CMK (cell line): Measurements from ENCODE around the gene OR56A3.
"Not testable (repeated sequence)": the region's sequence is repeated elsewhere in the genome, so short reads cannot be mapped to it uniquely, and the experiment has no call there.

Experiments used
- DNase-seq: peaks from one replicate; pipeline ENCODE4 v3.0.0-alpha.2; 2010; ENCODE audit warnings: low read depth

Gene OR56A3, protein sequence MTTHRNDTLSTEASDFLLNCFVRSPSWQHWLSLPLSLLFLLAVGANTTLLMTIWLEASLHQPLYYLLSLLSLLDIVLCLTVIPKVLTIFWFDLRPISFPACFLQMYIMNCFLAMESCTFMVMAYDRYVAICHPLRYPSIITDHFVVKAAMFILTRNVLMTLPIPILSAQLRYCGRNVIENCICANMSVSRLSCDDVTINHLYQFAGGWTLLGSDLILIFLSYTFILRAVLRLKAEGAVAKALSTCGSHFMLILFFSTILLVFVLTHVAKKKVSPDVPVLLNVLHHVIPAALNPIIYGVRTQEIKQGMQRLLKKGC

DNA sequence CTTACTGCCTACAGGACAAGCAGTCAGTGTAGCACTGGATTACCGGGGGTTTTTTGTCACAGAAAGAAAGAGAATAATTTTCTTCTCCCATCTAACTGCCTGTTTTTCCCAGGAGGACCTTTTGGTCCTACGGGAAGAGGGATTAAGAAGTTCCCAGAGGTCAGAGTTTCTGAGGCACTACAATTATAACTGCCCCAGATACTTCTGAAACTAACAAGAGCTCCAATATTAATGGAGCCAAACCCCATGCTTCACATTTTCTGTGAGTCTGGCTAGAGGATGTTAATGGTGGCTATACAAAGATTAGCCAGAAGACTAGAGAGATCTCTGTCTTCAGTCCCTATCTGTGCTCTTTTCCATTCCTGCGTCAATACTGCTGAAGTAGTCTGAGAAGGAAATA, at the start of gene OR56A3:
Gene OR56A3 (plus strand): TSS at position 301 of the 400 bp plus-strand sequence. CDS start 5,096 bp downstream, outside the sequence.
- DNase-seq: no peak

DNA sequence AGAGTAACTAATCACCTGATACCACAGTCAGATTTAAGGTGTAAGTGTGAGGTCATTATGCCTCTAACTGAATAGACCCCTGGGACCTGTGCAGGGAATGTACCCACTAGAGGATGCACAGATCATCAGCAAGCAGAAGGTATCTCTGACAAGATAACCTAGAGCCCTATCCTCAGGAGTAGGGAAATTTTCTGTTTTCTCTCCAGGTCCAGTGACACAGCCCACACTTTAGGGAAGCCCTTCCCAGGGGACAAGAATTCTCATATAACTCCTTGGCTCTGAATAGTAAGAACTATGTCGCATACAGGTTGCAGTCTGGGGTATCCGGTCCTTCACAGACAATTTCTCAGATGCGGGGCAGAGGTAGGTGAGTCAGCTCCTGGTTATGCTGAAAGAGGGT, 49.1 kb upstream of the OR56A3 start, which contains the start of gene OR52E5:
Gene OR52E5 (plus strand): TSS at position 301 of the 400 bp plus-strand sequence. CDS start 7,569 bp downstream, outside the sequence.
- DNase-seq: no peak

DNA sequence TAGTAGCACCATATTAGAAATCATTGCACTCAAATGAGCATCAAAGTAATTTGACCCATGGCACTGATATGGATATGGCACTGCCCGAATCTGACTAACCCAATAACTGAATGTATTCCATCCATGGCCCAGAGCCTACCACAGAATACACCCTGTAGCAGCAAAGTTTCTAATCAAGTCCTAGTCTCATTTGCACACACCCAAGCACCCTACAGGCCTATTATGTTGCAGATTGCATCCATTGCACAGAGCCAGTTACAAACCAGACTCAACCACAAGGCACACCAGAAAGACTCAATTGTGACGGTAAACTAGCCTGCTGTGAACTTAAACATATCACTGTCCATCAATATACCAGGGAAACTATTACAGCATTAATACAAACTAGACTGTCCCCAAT, 42.5 kb upstream of the OR56A3 start:
- no peak for DNase-seq

DNA sequence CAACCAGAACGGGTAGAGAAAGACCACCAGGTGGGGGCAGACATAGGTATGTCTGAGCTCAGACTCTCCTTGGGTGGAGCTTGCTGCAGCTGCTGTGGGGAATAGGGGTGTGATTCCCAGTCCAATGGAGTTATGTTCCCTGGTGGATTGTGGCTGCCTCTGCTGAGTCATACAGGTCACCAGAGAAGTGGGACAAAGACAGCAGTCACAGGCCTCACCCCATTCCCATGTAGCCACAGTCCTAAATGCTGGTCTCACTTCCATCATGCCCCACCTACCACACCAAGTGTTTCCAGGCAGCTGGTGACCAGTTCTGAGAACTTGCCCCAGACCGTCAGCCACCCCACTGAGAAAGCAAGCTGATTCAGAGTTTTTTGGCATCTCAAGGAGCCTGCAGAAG, 31.5 kb upstream of the OR56A3 start:
- DNase-seq: no peak

DNA sequence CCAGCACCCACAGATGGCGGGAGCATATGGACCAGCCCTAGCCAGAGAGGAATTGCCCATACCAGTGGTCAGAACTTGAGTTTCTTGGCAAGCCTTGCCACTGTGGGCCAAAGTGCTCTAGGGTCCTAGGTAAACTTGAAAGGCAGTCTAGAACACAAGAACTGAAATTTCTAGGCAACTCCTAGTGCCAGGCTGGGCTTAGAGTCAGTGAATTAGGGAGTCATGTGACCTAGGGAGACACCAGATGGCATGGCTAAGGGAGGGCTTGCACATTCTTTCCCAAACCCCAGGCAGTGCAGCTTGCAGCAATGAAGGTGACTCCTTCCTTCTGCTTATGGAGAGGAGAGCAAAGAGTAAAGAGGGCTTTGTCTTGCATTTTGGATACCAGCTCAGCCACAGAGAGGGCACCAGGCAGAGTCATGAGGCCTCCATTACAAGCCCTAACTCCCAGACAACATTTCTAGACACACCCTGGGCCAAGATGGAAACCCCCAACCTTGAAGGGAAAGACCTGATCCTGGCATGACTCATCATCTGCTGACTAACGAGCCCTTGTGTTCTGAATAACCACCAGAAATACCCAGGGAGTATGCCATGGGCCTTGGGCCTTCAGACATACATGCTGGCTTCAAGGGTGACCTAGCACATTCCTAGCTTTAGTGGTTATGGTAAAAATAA, 19.2 kb upstream of the OR56A3 start:
- DNase-seq: no peak

DNA sequence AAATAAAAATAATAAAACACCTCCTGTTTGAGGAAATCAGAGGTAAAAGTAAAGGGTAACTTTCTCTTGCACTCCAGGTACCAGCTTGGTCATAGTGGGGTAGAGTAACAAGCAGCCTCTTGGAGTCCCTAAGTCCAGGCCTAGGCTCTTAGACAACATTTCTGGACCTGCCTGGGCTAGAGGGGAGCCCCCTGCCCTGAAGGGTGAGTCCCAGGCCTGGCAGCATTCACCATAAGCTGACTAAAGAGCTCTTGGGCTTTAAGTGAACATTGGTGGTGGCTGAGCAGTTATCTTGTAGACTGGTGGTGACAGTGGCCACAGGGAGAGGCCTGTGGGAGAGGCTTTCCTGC, 18.6 kb upstream of the OR56A3 start:
- no peak for DNase-seq

DNA sequence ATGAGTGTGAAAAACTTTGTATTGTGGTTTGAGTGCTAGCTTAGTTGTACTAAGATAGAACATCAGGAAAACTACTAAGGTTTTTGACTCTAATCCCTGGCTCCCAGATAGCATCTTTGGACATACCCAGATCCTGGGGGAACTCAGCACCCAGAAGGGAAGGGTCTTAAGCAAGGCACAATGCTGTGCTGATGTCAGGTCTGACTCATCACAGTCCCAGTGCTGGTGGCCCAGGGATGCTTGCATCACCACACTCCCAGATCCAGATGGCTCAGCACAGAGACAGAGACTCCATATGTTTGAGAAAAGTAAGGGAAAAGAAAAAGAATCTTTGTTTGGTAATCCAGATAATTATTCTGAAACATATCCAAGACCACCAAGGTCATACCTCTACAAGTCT, 18.3 kb upstream of the OR56A3 start:
- no peak for DNase-seq

DNA sequence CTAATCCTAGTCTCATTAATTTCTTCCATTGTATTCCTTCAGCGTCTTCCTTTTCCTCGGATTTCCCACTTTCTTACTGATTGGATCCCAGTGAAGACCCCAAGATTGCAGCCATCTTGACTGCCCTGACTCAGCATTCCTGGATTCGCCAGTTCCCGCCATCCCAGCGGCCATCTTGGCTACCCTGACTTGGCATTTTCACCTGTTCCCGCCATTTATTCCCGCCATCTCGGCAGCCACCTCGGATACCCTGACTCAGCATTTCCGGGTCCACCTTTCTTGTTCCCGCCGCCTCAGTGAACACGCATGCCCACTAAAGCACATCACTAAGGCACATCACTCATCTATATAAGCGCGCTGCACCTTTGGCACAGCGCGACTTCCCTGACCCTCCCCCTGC, 13.8 kb upstream of the OR56A3 start:
- no peak for DNase-seq

DNA sequence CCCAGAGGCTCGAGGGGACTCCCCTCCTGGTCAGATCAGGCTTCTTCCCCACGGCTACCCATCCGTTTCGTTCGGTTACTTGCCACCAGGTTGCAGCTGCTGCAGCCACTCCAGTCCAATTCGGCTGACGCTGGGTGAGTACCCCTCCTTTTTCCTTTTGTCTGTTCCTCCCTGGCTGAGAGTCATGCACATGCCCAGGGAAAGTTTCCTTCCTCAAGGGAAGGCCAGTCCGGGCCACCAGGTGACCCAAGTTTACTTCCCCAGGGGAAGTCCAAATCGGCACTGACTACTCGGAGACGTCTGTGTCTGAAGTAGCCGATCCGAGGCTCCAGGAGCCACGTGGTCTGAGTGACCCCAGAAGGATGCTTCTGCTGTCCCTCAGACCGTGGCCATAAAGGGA, 13.2 kb upstream of the OR56A3 start:
- DNase-seq: no peak

DNA sequence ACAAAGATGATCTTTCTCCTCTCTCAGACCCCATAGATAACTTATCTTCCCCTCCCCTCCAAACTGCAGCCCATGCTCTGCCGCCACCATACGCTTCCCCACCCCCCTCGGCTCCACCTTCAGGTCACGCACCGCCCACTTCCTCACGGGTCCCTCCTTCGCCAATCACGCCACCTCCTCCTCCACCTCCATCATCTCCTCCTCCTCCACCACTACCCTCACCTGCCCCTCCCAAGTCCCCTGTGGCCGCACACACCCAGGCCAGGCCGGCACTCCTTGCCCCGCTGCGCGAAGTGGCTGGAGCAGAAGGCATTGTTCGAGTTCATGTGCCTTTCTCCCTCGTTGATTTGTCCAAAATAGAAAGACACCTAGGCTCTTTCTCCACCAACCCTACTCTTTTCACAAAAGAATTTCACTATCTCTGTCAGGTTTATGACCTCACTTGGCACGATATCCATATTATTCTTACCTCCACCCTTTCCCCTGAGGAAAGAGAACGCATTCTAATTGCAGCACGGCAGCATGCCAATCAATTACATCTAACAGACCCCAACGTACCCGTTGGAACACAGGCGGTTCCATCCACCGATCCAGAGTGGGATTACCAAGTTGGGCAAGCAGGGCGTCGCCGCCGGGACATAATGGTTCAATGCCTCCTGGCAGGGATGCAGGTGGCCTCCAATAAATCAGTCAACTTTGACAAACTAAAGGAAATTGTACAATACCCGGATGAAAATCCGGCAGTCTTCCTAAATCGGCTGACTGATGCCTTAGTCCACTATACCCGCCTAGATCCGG, 12.3 kb upstream of the OR56A3 start:
- no peak for DNase-seq

DNA sequence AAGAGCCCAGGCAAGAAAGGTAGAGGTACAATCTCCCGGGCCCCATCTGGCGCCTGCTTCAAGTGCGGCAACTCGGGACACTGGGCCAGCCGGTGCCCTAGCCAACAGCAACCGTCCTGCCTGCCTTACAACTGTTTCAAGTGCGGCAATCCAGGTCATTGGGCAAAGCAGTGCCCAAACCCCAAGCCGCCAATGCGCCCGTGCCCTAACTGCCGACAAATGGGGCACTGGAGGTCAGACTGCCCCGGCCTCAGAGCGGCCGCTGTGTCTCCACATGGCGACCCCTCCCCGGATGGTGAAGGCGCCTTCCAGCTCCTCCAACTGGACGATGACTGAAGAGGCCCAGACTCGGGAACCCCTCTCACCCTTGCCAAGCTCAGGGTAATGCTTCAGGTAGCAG, 11.4 kb upstream of the OR56A3 start:
- no peak for DNase-seq

DNA sequence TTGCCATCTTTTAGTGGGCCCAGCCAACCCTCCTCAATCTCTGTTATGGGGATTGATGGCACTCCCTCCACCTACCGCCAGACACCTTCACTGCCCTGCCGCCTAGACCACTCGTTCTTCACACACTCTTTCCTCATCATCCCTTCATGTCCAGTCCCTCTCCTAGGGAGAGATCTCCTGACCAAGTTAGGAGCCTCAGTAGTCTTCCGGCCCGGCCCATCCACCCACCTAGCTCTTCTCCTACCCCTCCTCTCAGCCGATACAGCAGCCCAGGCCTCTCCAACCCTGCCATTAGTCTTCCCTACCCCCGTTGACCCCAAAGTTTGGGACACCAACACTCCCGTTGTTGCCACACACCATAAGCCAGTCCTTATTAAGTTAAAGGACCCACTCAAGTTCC, 11.0 kb upstream of the OR56A3 start:
- no peak for DNase-seq

DNA sequence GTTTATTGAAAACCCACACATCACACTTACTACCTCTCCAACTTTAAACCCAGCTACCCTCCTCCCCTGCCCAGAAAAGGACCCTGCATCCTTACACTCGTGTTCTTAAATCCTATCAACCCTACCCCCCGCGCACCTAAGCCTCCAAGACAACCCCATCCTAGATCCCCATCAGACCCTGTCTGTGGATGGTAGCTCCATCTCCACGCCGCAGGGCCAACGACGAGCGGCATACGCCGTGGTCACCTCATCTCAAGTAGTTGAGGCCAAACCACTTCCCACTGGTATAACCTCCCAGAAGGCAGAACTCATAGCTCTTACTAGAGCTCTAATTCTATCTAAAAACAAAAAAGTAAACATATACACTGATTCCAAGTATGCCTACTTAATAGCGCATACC, 9.4 kb upstream of the OR56A3 start:
- DNase-seq: no peak

DNA sequence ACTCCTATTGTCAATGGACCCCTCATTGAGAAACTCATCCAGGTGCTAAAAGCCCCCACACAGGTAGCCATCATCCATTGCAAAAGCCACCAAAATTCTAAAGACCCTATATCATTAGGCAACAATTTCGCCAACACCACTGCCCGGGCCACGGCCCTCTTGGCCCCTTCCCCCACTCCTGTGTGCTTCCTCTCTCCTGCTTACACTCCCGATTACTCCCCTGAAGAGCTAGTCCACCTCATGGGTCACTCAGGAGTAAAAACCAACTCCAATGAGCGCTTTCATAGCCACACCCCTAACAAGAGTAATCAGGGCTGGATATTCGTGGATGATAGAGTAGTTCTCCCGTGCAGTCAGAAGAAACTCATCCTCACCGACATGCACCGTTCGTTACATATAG, 8.9 kb upstream of the OR56A3 start:
- no peak for DNase-seq

DNA sequence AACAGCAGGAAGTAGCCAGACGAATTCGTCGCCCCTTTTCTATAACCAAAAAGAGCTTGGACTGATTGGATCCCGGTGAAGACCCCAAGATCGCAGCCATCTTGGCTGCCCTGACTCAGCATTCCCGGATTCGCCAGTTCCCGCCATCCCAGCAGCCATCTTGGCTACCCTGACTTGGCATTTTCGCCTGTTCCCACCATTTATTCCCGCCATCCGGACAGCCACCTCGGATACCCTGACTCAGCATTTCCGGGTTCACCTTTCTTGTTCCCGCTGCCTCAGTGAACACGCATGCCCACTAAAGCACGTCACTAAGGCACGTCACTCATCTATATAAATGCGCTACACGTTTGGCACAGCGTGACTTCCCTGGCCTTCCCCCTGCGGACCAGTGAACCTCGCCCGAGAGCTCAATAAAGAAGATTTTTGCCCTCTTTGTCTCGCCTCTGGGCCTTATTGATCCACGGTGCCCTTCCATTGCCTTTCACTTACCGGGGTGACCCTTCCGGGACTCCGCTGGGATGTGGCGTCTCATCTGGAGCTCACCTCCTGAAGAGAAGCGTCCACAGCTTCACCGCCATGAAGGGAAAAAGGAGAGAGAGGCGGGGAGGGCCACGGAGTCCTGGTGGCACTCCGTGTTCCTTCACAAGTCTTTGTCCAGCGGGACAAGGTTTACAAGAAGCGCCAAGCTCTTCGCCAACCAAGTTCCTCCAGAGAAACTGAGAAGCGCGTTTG, 4.0 kb upstream of the OR56A3 start:
- no peak for DNase-seq

DNA sequence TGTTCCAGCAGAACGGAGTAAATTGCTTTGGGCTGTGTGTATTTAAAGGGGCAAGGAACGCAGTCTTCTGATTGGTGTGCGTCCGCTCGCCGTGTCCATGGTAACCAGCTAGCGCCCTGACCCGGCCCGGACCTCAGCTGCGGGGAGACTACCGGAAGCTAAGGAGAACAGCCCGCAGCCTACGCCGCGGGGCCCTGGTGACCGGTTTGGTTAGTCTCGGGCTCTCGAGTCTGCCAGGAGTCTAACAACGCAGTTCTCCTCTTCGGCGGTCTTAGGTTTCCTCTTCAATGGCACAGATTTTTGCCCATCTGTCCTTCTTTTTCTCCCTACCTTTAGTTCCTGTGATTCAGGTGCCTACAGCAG, 3.5 kb upstream of the OR56A3 start:
- DNase-seq: no peak

DNA sequence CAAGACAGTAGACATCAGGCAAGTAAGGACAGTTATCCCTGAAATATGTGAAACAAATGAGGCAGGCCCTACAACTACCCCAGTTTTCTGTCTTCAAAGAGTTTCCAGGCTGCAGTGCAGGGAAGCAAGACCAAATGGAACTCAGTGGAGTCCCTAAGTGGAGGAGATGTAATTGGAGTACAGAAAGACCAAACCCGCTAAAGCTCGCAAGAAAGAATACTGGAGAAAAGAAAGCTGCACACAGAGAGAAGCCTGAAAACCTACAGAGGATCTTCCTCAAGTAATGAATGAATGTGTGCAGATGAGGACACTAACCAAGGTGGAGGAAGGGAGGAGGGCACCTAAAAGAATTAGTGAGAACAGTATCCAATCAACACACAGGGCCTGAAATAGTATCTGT, 1.3 kb upstream of the OR56A3 start:
- no peak for DNase-seq

DNA sequence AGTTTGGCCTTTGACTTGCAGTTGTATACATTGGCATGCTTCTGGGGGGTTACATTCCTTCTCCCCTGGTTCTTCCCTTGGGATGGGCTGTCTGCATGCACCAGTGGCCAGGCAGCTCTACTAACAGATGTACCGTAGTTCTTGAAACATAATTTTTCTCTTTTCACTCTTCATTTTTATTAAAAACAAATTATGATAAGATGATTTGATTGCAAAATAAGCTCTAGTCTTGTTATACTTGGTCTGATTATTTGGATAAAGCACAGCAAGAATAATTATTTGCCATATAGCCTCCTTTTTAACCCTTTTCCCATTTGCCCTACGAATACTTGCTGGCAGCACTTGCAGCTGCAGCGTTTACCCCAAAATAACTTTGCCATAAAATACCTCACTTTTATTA, 13.5 kb downstream of the OR56A3 start:
- no peak for DNase-seq

DNA sequence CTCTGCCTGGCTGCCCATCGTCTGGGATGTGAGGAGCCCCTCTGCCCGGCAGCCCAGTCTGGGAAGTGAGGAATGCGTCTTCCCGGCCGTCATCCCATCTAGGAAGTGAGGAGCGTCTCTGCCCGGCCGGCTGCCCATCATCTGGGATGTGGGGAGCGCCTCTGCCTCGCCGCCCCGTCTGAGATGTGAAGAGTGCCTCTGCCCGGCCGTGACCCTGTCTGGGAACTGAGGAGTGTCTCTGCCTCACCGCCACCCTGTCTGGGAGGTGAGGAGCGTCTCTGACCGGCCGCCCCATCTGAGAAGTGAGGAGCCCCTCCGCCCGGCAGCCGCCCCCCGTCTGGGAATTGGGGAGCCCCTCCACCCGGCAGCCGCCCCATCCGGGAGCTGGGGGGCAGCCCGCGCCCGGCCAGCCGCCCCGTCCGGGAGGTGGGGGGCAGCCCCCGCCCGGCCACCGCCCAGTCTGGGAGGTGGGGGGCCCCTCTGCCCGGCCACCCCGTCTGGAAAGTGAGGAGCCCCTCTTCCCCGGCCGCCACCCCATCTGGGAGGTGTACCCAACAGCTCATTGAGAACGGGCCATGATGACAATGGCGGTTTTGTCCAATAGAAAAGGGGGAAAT, 18.8 kb downstream of the OR56A3 start:
- not testable (repeated sequence) for DNase-seq

DNA sequence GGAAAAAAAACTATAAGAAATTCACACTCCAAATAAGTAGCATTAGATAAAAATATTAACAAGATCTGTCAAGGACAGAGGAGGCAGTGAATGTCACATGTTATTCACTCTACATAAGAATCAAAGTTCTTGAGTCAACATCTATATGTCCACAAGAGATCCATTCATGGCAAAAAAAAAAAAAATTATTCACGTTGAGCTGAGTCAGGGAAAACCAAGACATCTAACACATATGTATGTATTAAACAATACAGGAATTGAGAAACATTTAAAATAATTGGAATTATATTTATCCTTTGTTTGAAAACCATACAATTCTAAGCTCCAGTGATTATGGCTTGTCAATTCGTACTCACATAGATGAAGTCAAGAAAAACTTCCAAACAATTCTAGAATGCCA, 24.9 kb downstream of the OR56A3 start:
- no peak for DNase-seq

DNA sequence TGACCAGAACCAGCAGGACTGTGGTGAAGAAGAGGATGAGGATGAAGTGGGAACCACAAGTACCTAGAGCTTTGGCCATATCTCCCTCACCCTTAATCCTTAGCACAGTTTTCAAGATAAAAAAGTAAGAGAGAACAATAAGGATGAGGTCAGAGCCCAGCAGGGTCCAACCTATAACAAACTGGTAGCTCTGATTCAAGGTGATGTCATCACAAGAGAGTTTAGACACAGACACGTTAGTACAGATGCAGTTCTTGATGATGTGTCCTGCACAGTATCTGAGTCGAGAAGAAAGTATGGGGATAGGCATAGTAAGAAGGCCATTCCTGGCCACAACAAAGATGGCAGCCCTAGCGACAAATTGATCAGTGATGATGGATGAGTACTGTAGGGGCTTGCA, 25.7 kb downstream of the OR56A3 start:
- DNase-seq: no peak

DNA sequence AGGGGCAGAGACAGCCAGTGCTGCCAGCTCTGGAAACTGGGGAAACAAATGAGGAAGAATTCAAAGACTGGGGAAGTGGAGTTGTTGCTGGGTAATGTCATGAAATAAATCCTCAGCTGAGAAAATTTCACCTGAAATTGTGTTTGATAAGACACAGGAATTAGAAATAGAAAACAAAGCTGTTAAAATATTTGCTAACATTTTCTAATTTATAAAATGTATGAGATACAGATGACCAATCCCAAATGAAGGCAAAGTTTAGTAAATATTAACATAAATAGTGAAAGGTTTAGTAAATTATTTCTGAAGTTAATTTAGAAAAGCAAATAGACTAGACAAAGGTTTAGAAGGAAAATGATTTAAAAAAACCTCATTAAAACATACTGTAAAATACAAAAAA, 26.3 kb downstream of the OR56A3 start, which contains the start of gene OR56A5:
Gene OR56A5 (minus strand): TSS at position 101 of the 400 bp plus-strand sequence. CDS start 0 bp downstream, at position 101.
- no peak for DNase-seq
